Cardiac fibroblast (primary cell): ENCODE data around the gene NOP16.

Experiments used
- DNase-seq, 2 donors: peaks; one replicate each; pipeline versions ENCODE4 v3.0.0 to v3.0.0-alpha.2; 2010; ENCODE audit warnings: low read depth in 2 of 2
- H3K4me3 ChIP-seq, 2 donors: replicated peaks in 1 of 2; 1 replicate in 1 of 2; 2 replicates in 1 of 2; pipeline ENCODE4 v1.5.1; 2011; ENCODE audit warnings: low read depth in 2 of 2, low read length in 2 of 2, mild to moderate bottlenecking in 2 of 2, moderate library complexity in 1 of 2
- TF ChIP-seq, protein P1 (sequence below): IDR thresholded peaks from one replicate; pipeline ENCODE4 v1.5.1; 2011; ENCODE audit warnings: low read depth, mild to moderate bottlenecking, low read length, inconsistent platforms

The NOP16 gene

DNA sequence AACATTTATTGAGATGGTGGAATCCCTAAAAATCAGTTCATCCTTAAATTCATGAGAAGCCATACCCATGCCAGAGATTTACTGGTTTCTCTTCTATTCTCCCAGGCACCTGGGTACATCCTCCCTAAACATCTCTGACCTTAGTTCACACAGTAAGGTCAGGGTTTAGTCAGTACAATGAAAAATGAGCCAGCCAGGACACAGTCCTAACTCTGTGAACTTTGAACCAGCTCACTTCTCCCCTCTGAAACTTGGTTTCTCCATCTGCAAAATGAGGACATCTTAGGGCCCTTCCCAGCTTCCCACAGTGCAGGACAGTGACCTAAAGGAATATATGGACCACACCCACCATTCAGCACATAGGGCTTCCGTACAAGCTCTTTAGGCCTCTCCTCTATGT is 1.9 kb downstream of the NOP16 start:
- no peak for DNase-seq
- TF ChIP-seq, protein P1, sequence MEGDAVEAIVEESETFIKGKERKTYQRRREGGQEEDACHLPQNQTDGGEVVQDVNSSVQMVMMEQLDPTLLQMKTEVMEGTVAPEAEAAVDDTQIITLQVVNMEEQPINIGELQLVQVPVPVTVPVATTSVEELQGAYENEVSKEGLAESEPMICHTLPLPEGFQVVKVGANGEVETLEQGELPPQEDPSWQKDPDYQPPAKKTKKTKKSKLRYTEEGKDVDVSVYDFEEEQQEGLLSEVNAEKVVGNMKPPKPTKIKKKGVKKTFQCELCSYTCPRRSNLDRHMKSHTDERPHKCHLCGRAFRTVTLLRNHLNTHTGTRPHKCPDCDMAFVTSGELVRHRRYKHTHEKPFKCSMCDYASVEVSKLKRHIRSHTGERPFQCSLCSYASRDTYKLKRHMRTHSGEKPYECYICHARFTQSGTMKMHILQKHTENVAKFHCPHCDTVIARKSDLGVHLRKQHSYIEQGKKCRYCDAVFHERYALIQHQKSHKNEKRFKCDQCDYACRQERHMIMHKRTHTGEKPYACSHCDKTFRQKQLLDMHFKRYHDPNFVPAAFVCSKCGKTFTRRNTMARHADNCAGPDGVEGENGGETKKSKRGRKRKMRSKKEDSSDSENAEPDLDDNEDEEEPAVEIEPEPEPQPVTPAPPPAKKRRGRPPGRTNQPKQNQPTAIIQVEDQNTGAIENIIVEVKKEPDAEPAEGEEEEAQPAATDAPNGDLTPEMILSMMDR, result no peak
- H3K4me3 ChIP-seq, result no peak overlapping the region

DNA sequence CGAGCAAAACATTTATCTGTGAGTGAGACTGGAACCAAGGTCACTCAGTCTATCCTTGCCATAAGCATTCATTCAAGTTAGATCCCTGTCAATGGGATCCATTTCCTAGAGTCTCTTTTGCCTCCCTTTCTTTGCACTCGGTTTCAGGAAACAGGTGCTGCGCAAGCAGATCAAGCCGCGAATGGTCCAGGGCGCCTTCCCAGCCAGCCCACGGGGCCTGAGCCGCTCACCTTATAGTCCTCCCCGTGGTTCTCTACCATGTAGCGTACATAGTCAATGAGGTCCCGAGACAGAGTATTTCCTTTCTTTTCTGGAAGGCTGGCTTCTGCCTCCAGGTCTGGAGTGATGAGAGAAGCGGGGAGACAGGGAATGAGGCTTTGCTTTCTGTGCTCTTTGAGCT is 3.4 kb downstream of the NOP16 start:
- TF ChIP-seq, protein P1, result no peak
- DNase-seq, result no peak
- H3K4me3 ChIP-seq, result no peak overlapping the region

DNA sequence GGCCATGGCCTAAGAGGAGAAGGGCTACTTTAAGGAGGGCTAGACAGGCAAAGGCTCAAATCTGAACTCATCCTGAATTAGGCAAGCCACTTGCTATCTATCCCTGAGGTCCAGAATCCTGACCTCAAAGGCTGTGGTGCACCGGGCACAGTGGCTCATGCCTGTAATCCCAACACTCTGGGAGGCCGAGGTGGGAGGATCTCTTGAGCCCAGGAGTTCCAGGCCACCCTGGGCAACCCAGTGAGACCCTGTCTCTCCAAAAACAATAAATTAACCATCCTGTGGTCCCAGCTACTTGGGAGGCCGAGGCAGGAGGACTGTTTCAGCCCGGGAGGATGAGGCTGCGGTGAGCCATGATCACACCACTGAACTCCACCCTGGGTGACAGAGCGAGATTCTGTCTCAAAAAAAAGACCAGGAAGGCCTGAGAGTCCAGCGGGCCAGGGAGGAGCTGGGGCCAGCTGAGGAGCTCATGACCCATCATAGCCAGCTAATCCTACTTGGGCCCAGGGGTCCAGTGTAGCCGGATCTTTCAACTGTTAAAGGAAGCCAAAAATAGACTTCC is 4.0 kb downstream of the NOP16 start:
- no peak for DNase-seq
- TF ChIP-seq, protein P1, result no peak
- H3K4me3 ChIP-seq, result no peak overlapping the region

DNA sequence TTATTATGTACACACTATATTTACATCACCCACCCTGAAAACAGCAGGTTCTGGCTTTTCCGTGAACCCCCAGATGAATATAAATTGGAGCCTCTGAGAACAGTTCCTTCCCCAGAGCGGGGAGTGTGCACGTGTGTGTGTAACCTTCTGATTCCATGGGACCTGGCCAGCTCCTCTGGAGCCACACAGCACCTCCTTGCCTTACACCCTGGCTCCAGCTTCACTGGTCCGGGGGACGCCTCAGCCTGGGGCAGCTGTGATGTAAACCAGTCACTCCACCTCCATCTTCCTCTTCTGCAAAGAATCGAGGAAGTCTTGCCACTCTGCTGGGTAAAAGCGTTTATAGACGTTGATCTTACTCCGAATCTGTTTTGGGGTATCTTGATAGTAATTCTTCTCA is 4.4 kb downstream of the NOP16 start:
- DNase-seq, result no peak
- no peak overlapping the region for H3K4me3 ChIP-seq
- TF ChIP-seq, protein P1, result no peak

DNA sequence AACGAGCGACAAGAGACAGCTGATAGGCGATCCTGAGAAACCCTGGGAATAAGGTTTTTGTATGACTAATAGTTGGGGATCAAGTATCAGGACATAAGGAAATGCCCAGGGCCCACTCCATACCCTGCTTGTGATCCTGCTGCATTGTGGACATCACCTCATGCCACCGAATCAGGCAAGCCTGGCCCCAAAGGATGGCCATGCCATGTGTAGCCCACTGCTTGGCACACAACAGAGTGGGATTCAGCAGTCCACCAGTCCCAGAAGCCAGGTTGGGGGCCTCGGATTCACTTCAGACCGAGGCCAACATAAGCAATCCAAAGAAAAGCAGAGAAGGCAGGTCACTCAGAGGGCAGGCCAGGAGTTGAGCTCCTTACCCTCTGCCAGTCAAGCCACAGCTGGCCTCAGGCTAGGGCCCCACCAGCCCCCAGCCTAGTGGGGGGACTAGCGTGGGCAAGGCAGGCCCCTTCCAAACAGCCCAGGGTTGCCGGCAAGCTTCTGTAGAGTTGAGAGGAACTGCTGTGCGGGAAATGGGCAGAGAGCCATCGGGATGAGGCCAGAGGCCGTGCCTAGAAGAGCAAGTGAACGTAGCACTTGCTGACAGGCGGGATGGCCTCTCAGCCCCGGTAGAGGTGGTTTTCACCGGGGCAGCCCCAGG is 5.0 kb downstream of the NOP16 start:
- TF ChIP-seq, protein P1, result no peak
- no peak overlapping the region for H3K4me3 ChIP-seq
- no peak for DNase-seq

DNA sequence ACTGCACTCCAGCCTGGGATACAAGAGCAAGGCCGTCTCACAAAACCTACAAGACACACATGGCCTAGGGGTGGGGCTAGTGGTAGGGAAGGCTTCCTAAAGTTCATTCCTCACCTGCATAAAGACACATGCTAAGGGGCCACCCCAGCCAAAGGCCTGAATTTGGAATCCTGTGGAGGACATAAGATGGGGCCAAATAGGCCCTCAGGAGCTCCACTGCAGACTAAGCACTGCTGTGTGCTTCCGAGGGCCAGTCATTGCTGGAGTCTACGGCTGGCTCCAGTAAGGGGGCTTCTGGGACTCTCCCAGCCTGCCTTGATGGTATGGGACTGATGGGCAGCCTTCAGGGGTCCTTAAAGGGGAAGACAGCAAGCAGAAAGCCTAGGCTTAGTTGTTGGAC is 5.7 kb downstream of the NOP16 start:
- TF ChIP-seq, protein P1, result no peak
- no peak for DNase-seq
- no peak overlapping the region for H3K4me3 ChIP-seq

DNA sequence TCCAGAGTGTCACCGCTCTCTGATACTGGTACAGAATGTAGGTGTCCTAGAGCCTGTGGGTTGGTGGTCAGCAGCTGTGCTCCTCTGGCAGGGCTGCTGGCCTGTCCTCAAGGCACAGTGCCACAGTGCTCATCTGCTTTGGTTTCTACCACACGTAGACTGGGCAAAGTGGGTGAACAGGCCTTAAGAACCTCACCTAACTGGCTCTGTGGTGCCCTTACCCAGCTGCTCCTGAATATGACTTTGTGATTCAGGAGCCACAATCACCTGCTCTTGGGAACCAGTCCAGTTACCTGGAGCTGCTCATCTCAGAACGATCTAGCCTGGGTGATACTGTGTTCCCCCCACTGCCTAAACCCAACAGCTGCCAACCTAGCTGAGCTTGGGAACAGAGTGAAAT is 6.4 kb downstream of the NOP16 start:
- TF ChIP-seq, protein P1, result no peak
- no peak for DNase-seq
- no peak overlapping the region for H3K4me3 ChIP-seq
